BE2C (cell line): ENCODE data around the gene ZNF483.
"Not testable (repeated sequence)": the region's sequence is repeated elsewhere in the genome, so short reads cannot be mapped to it uniquely, and the experiment has no call there.

ENCODE experiments used
- DNase-seq: peaks from one replicate; pipeline ENCODE4 v3.0.0-alpha.2; 2020
- H3K27me3 ChIP-seq: fragments of 250-450 bp; sonication (Bioruptor Pico); 2 replicates; pipeline ENCODE4 v1.5.1; 2020; ENCODE audit warnings: mild to moderate bottlenecking
- H3K36me3 ChIP-seq: fragments of 250-450 bp; sonication (Bioruptor Pico); 2 replicates; pipeline ENCODE4 v1.5.1; 2020; ENCODE audit warnings: mild to moderate bottlenecking
- H3K4me1 ChIP-seq: fragments of 250-450 bp; sonication (Bioruptor Pico); 2 replicates; pipeline ENCODE4 v1.5.1; 2020
- H3K4me3 ChIP-seq: 2 replicates; pipeline ENCODE4 v1.5.1; 2011; ENCODE audit warnings: low read depth, low read length
- H3K9me3 ChIP-seq: fragments of 250-450 bp; sonication (Bioruptor Pico); 2 replicates; pipeline ENCODE4 v1.5.1; 2020
- CTCF ChIP-seq: IDR thresholded peaks from 2 replicates; pipeline ENCODE4 v1.5.1; 2012; ENCODE audit warnings: mild to moderate bottlenecking, low read depth, low read length

The ZNF483 gene

GRCh38 chr9:111502506-111502905 is 22.5 kb upstream of the ZNF483 start:
- TF ChIP-seq CTCF = no peak

GRCh38 chr9:111511581-111511980 is 13.4 kb upstream of the ZNF483 start:
- not testable (repeated sequence) for DNase-seq, H3K9me3 ChIP-seq, H3K27me3 ChIP-seq, H3K4me3 ChIP-seq, H3K36me3 ChIP-seq, H3K4me1 ChIP-seq

More at GRCh38 chr9:111502506-111502905, 22.5 kb upstream of the ZNF483 start:
- Histone ChIP-seq H3K36me3 (no peaks in the 10 kb centered on the region), H3K9me3 (no peaks in the 10 kb centered on the region), H3K27me3 (no peaks in the 10 kb centered on the region), H3K4me3 (no peak overlapping the region), H3K4me1 (no peaks in the 10 kb centered on the region)
- DNase-seq = no peak

GRCh38 chr9:111514967-111515366 is 10.0 kb upstream of the ZNF483 start:
- no peaks in the 10 kb centered on the region for H3K27me3 ChIP-seq
- H3K4me1 ChIP-seq = no peaks in the 10 kb centered on the region
- no peak overlapping the region for H3K4me3 ChIP-seq
- H3K9me3 ChIP-seq = no peaks in the 10 kb centered on the region; the same call in 1 of the 2 replicates
- DNase-seq = no peak
- no peaks in the 10 kb centered on the region for H3K36me3 ChIP-seq
- no peak for TF ChIP-seq CTCF

- Histone ChIP-seq H3K36me3 (no peaks in the 10 kb centered on the region), H3K9me3 (no peaks in the 10 kb centered on the region; the same call in 1 of the 2 replicates), H3K4me1 (no peaks in the 10 kb centered on the region), H3K27me3 (no peaks in the 10 kb centered on the region), H3K4me3 (no peak overlapping the region)
- TF ChIP-seq CTCF = no peak
- peak; percentile 12 for DNase-seq
Observed at GRCh38 chr9:111516061-111516465, 8.9 kb upstream of the ZNF483 start.

- no peak for DNase-seq
- no peak for TF ChIP-seq CTCF
- Histone ChIP-seq H3K4me1 (no peaks in the 10 kb centered on the region), H3K36me3 (peaks cover 8% of the 10 kb centered on the region), H3K27me3 (no peaks in the 10 kb centered on the region), H3K4me3 (peak overlapping the region; percentile 94), H3K9me3 (no peaks in the 10 kb centered on the region)
Observed at GRCh38 chr9:111524731-111525055, 286 bp upstream of the ZNF483 start.

GRCh38 chr9:111527347-111527746 is 2.4 kb downstream of the ZNF483 start:
- no peak for DNase-seq
- H3K4me3 ChIP-seq = no peak overlapping the region

More at GRCh38 chr9:111527347-111527746, 2.4 kb downstream of the ZNF483 start:
- no peaks in the 10 kb centered on the region for H3K27me3 ChIP-seq
- peaks cover 8% of the 10 kb centered on the region for H3K36me3 ChIP-seq
- TF ChIP-seq CTCF = no peak
- no peaks in the 10 kb centered on the region for H3K4me1 ChIP-seq
- no peaks in the 10 kb centered on the region for H3K9me3 ChIP-seq
